Astrocyte (in vitro differentiated cells and primary cell): ENCODE data around the gene CFAP161. TPM values are rescaled to one million over a fixed set of nuclear protein-coding genes. Genes with fewer than 3 reads are reported as not detected.

ENCODE experiments used
- DNase-seq: peaks from one replicate; pipeline ENCODE4 v3.0.0-alpha.2; 2010; ENCODE audit warnings: low read depth
- FAIRE-seq: peaks from 2 replicates; lab custom pipeline; 2011; peaks lifted over from hg19 to GRCh38; lab: Jason Lieb, UNC
- H2AFZ ChIP-seq: 2 replicates; pipeline ENCODE4 v1.6.0; 2012; ENCODE audit warnings: low read depth, low read length, inconsistent platforms
- H3K27ac ChIP-seq: 2 replicates; pipeline ENCODE4 v1.5.1; 2011; ENCODE audit warnings: low read depth, low read length, inconsistent platforms
- H3K27me3 ChIP-seq: 2 replicates; pipeline ENCODE4 v1.6.0; 2011; ENCODE audit warnings: low read length, inconsistent platforms; ENCODE audit not compliant: insufficient read depth
- H3K36me3 ChIP-seq: 2 replicates; pipeline ENCODE4 v1.5.1; 2011; ENCODE audit warnings: low read length, inconsistent platforms; ENCODE audit not compliant: insufficient read depth
- H3K4me1 ChIP-seq: 2 replicates; pipeline ENCODE4 v1.5.1; 2011; ENCODE audit warnings: low read length, inconsistent platforms; ENCODE audit not compliant: insufficient read depth
- H3K4me2 ChIP-seq: 2 replicates; pipeline ENCODE4 v1.6.0; 2012; ENCODE audit warnings: low read length, inconsistent platforms
- H3K4me3 ChIP-seq: 2 replicates; pipeline ENCODE4 v1.5.1; 2011; ENCODE audit warnings: low read depth, mild to moderate bottlenecking, low read length, inconsistent platforms; ENCODE audit not compliant: insufficient read depth
- H3K79me2 ChIP-seq: 2 replicates; pipeline ENCODE4 v1.6.0; 2012; ENCODE audit warnings: mild to moderate bottlenecking, low read length, inconsistent platforms; ENCODE audit not compliant: insufficient read depth
- H3K9ac ChIP-seq: 2 replicates; pipeline ENCODE4 v1.6.0; 2012; ENCODE audit warnings: mild to moderate bottlenecking, low read length, inconsistent platforms
- H3K9me3 ChIP-seq: 2 replicates; pipeline ENCODE4 v1.5.1; 2012; ENCODE audit warnings: low read depth, mild to moderate bottlenecking, low read length, inconsistent platforms; ENCODE audit not compliant: insufficient read depth
- H4K20me1 ChIP-seq: 2 replicates; pipeline ENCODE4 v1.6.0; 2012; ENCODE audit warnings: low read length, inconsistent platforms; ENCODE audit not compliant: insufficient read depth
- H3K27ac Mint-ChIP-seq: one replicate; pipeline ENCODE4 v1.8.0; 2021; ENCODE audit warnings: mild to moderate bottlenecking, mixed read lengths; ENCODE audit not compliant: unreplicated experiment
- H3K27me3 Mint-ChIP-seq: one replicate; pipeline ENCODE4 v1.8.0; 2021; ENCODE audit warnings: low read depth, mixed read lengths; ENCODE audit not compliant: unreplicated experiment
- H3K36me3 Mint-ChIP-seq: one replicate; pipeline ENCODE4 v1.8.0; 2021; ENCODE audit warnings: low read depth, mixed read lengths; ENCODE audit not compliant: unreplicated experiment
- H3K4me1 Mint-ChIP-seq: one replicate; pipeline ENCODE4 v1.8.0; 2021; ENCODE audit warnings: low read depth, mixed read lengths; ENCODE audit not compliant: unreplicated experiment
- H3K4me3 Mint-ChIP-seq: one replicate; pipeline ENCODE4 v1.8.0; 2021; ENCODE audit warnings: mild to moderate bottlenecking, moderate library complexity, mixed read lengths; ENCODE audit not compliant: unreplicated experiment
- H3K9me3 Mint-ChIP-seq: one replicate; pipeline ENCODE4 v1.8.0; 2021; ENCODE audit warnings: mild to moderate bottlenecking, mixed read lengths; ENCODE audit not compliant: unreplicated experiment
- EZH2 ChIP-seq: IDR thresholded peaks from 2 replicates; pipeline ENCODE4 v1.6.1; 2012; ENCODE audit warnings: mild to moderate bottlenecking, low read length, inconsistent platforms; ENCODE audit not compliant: insufficient read depth
- total RNA-seq: library from RNA; stranded (reverse); gene quantifications from 2 replicates; pipeline ENCODE4 v1.2.1, GENCODE V29; 2021
- TF ChIP-seq, protein P1 (sequence below): IDR thresholded peaks from 2 replicates; pipeline ENCODE4 v1.5.1; 2011; ENCODE audit warnings: low read depth, mild to moderate bottlenecking, inconsistent platforms, low read length, moderate library complexity; ENCODE audit not compliant: insufficient read depth

Gene CFAP161
- total RNA-seq, 1 donor from 2014 or later, result 0.27 TPM

DNA sequence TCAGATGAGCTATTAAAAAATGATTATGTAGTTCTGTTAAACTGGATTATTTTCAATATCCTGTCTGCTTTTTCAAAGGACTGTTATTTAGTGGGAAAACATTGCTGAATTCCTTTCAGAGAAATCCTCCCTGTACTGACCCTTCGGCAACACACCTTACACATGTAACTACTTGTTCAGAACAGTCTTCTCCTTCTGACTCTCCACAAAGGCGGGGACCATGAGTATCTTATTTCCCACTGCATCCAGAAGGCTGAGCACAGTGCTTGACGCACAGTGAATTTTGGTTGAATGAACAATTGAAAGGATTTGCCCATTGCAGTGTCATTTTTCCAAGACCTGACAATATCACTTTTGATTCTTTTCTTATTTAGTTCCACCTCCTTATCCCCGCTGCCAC, 23.1 kb upstream of the CFAP161 start:
- Histone ChIP-seq H3K4me1 (no peaks in the 10 kb centered on the region), H3K4me2 (no peak overlapping the region), H3K36me3 (no peaks in the 10 kb centered on the region), H3K27ac (no peak overlapping the region), H3K27me3 (peaks cover 22% of the 10 kb centered on the region), H3K9ac (no peak overlapping the region), H3K9me3 (no peaks in the 10 kb centered on the region), H2AFZ (no peak overlapping the region), H4K20me1 (no peaks in the 10 kb centered on the region), H3K79me2 (no peaks in the 10 kb centered on the region), H3K4me3 (no peak overlapping the region)
- H3K9me3 Mint-ChIP-seq, result no peaks in the 10 kb centered on the region
- H3K4me3 Mint-ChIP-seq, result no peak overlapping the region
- DNase-seq, result no peak
- H3K4me1 Mint-ChIP-seq, result peaks cover 9% of the 10 kb centered on the region
- no peaks in the 10 kb centered on the region for H3K36me3 Mint-ChIP-seq
- H3K27ac Mint-ChIP-seq, result no peak overlapping the region
- no peak for TF ChIP-seq EZH2
- TF ChIP-seq, protein P1, sequence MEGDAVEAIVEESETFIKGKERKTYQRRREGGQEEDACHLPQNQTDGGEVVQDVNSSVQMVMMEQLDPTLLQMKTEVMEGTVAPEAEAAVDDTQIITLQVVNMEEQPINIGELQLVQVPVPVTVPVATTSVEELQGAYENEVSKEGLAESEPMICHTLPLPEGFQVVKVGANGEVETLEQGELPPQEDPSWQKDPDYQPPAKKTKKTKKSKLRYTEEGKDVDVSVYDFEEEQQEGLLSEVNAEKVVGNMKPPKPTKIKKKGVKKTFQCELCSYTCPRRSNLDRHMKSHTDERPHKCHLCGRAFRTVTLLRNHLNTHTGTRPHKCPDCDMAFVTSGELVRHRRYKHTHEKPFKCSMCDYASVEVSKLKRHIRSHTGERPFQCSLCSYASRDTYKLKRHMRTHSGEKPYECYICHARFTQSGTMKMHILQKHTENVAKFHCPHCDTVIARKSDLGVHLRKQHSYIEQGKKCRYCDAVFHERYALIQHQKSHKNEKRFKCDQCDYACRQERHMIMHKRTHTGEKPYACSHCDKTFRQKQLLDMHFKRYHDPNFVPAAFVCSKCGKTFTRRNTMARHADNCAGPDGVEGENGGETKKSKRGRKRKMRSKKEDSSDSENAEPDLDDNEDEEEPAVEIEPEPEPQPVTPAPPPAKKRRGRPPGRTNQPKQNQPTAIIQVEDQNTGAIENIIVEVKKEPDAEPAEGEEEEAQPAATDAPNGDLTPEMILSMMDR, result no peak
- peaks cover 7% of the 10 kb centered on the region for H3K27me3 Mint-ChIP-seq
- FAIRE-seq, result no peak

DNA sequence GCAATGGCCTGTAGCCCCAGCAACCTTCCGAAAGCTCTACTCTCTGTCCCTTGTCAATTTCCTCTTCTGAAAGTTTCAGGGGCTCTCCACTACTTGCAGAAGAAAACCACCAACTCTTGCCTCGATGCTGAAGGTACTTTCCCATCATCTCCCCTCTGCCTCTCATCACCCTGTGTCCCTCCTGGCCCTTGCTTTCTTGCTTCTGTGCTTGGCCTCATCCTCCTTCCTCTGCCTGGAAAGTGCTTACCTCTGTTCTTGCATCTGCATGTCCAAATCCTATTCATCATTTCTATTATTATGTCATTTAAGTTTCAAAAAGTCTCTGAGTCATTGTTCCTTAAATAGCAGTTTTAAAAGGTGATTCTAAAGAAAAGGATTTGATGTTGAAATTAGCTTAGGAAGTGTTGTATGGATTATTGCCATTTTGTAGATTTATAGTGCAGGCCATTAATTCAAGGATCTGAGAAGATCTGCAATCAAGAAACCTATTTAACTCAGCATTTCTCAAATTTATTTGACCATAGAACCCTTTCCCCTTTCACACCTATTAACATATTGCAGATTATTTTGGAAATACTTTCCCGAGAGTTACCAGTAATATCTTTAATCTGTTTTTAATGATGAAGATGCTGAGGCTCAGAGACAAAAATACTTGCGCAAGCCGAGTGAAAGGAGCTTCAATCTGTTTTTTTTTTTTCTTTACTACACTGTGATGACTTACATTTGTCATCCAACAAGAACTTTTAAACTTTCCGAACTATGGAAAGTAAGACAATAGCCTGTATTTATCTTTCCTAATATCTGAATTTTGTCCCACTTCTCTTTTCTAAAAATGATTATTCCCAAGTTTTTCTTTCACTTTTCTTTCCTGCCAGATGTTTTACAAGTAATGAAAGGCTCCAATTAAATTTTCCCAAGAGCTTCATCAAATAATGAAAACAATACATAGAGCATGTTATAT, 22.3 kb upstream of the CFAP161 start:
- H3K79me2 ChIP-seq, result no peaks in the 10 kb centered on the region
- H3K27ac Mint-ChIP-seq, result no peak overlapping the region
- H3K27me3 ChIP-seq, result peaks cover 22% of the 10 kb centered on the region
- H2AFZ ChIP-seq, result no peak overlapping the region
- H3K4me3 Mint-ChIP-seq, result no peak overlapping the region
- peaks cover 7% of the 10 kb centered on the region for H3K27me3 Mint-ChIP-seq
- no peaks in the 10 kb centered on the region for H3K36me3 Mint-ChIP-seq
- no peak overlapping the region for H3K4me3 ChIP-seq
- no peaks in the 10 kb centered on the region for H3K36me3 ChIP-seq
- H3K9ac ChIP-seq, result no peak overlapping the region
- no peak for DNase-seq
- H3K9me3 Mint-ChIP-seq, result no peaks in the 10 kb centered on the region
- H3K9me3 ChIP-seq, result no peaks in the 10 kb centered on the region
- FAIRE-seq, result no peak
- H3K4me2 ChIP-seq, result no peak overlapping the region
- peaks cover 13% of the 10 kb centered on the region for H3K4me1 Mint-ChIP-seq
- H3K27ac ChIP-seq, result no peak overlapping the region
- no peaks in the 10 kb centered on the region for H3K4me1 ChIP-seq
- H4K20me1 ChIP-seq, result no peaks in the 10 kb centered on the region
- no peak for TF ChIP-seq EZH2
- TF ChIP-seq, protein P1, result no peak

DNA sequence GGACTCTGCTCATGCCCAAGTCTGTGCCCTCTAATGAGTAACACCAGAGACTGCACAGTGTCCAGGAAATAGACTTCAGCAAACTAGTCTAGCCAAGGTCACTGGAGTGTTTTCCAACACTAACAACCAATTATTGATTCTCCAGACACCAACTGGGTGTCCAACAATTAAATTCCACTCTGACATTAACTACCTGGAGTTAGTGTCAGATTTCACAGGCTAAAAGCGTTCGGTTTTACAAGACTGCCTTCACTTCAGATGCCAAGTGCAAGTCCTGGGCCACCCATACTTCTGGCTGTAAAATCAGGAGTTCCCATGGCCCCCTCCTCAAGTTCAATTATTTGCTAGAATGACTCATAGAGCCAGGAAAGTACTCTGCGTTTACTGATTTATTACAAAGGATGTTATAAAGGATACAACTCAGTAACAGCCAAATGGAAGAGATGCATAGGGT, 20.8 kb upstream of the CFAP161 start:
- Mint-ChIP-seq H3K4me1 (peaks cover 14% of the 10 kb centered on the region), H3K27me3 (peaks cover 7% of the 10 kb centered on the region), H3K9me3 (no peaks in the 10 kb centered on the region), H3K36me3 (no peaks in the 10 kb centered on the region), H3K27ac (no peak overlapping the region), H3K4me3 (no peak overlapping the region)
- Histone ChIP-seq H3K4me1 (no peaks in the 10 kb centered on the region), H3K27ac (no peak overlapping the region), H3K27me3 (peaks cover 34% of the 10 kb centered on the region), H3K36me3 (no peaks in the 10 kb centered on the region), H3K9ac (no peak overlapping the region), H3K4me2 (no peak overlapping the region), H3K4me3 (no peak overlapping the region), H2AFZ (no peak overlapping the region), H3K9me3 (no peaks in the 10 kb centered on the region), H4K20me1 (no peaks in the 10 kb centered on the region), H3K79me2 (no peaks in the 10 kb centered on the region)
- no peak for FAIRE-seq
- TF ChIP-seq, protein P1, result no peak
- TF ChIP-seq EZH2, result no peak
- no peak for DNase-seq
